Stimulated activated CD8-positive, alpha-beta memory T cell treated with anti-CD3 and anti-CD28 coated beads, Interleukin-12 subunit alpha, Interleukin-12 subunit beta, amount 100 ng/mL, for 4 hours (primary cell): ENCODE results near the gene KRT14.
A peak's percentile ranks its signal among the peaks of the same experiment; 100 is the strongest.
"Not testable (repeated sequence)": the region's sequence is repeated elsewhere in the genome, so short reads cannot be mapped to it uniquely, and the experiment has no call there.

Experiments used
- DNase-seq: peaks from one replicate; pipeline ENCODE4 v3.0.0-alpha.2; 2020; ENCODE audit warnings: low read depth

Gene KRT14

DNA sequence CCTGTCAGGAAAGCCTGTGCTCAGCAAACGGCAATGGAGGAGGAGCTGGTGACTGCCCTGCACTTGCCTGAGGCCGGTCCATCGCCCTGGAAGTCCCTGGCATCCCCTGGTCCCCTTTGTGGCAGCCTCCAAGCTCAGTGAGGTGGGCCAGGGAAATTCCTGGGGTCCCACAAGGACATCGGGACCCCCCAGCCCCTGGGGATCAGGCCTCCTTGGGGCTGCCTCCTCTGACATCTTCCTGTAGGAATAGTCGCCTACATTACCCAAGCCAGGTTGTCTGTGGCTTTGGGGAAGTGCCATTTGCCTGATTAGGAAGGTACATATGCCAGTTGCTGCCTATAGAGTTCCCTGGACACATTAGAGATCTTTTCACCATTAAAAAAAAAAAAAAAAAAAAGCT lies 7.7 kb downstream of the KRT14 start:
- DNase-seq, result no peak

DNA sequence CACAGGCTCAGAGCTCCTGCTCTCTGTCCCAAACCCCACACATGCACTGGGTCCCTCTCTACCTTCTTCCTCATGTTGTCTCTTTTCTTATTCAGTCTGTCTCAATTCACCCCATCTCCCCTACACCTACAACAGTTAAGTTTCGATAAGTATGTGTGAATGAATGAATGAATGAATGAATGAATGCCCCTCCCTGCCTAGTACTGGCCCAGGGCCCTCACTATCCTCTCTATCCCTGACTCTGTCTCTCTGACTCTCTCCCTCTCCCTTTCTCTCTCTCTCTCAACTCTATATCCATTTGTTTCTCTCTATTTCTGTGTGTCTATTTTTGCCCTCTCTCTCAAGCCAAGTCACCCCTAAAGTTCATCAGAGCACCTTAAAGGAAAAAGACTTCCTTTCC lies 8.2 kb downstream of the KRT14 start:
- DNase-seq, result no peak

DNA sequence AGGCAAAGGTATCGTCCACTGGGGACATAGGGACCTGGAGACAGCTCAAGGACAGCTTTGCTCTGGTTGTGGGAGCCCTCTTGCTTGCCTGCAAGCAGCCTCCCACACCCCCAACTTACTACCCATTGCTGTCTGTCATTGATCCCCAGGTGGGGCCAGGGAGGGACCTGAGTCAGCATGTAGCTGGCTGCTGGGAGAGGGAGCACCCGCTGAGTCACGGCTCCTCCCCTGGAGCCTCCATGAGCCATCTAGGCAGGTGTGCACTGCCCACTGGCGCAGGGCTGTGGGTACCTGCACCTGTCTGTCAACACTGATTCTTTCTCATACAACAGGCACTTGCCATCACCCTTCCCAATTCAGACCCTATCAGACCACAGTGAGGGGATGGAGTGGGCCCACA lies 10.0 kb downstream of the KRT14 start:
- DNase-seq, result not testable (repeated sequence)

DNA sequence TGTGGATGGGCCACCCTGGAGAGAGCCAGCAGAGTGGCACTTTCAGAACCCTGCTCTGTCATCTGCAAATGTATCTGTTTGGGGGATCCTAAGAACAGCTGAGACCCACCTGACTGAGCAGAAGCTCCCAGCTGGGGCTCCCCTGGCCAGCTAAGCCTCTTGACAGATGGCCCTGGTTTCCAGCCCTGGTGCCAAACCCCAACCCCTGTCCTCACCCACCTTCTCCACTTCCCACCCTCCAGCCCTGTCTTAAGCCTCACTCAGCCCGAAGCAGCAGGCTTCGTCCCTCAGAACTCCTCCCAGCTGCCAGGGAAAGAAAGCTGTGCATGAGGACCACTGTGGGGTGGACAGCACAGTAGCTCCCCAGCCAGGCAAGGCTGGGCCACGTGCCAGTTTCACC lies 11.4 kb downstream of the KRT14 start:
- DNase-seq, result no peak

DNA sequence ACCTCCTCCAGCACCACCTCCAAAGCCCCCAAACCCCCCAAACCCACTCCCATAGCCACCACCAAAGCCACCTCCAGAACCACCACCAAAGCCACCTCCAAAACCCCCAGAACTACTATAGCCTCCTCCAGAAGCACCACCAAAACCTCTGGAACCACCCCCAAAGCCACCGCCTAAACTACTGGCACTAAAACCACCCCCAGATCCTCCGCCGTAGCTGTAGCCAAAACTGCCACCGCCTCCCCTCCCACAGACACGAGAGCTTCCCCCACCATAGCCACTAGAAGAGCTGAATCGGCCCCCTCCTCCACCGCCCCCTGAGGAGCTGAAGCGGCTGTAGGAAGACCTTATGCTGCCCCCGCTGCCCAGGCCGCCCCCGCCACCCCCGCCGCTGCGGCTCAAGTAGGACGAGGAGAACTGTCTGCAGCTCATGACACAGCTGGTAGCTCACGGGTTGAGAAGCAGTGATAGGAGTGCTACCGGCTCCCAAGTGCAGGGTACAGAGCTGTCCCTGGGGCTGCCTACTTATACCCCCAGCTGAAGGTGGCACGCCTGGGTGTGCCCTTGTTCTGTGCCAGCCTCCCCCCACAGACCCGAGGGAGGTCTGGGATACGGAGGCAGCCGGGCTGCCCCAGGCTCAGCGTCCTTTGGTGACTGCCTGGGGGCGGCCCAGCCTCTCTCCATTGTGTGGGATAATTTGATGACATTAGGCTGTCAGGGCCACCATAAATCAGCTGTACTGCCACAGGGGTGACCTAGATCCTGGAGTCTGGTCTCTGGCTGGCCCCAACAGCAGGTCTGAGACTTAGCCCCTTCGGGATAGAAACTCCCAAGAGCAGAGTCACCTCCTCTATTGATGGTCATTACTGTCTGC lies 14.9 kb downstream of the KRT14 start, which contains the start of gene KRT9:
Gene KRT9, minus strand, starts transcription at position 499 of the 874 bp plus-strand sequence. Its CDS starts 67 bp downstream, at position 432.
- DNase-seq, result no peak

DNA sequence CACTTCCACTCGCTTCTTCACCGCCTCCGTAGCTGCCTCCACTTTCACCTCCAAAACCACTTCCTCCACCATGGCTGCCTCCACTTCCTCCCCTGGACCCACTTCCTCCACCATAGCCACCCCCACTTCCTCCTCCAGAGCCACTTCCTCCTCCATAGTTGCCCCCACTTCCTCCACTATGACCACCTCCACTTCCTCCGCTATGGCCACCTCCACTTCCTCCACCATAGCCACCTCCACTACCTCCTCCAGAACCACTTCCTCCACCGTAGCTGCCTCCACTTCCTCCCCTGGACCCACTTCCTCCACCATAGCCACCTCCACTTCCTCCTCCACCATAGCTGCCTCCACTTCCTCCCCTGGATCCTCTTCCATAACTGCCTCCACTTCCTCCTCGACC lies 19.4 kb downstream of the KRT14 start:
- DNase-seq, result no peak

DNA sequence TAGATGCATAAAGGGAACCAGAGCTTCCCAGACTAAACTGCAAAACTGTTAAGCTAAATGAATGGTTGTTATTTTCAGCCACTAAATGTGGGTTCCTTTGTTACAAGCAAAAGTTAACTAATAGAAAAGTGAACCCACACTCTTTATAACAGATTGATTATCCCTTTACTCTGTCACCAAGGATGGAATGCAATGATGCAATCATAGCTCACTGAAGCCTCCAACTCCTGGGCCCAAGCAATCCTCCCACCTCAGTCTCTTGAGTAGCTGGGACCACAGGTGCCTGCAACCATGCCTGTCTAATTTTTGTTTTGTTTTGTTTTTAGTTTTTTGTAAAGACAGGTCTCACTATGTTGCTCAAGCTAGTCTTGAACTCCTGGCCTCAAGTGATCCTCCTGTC lies 21.4 kb downstream of the KRT14 start:
- DNase-seq, result no peak

DNA sequence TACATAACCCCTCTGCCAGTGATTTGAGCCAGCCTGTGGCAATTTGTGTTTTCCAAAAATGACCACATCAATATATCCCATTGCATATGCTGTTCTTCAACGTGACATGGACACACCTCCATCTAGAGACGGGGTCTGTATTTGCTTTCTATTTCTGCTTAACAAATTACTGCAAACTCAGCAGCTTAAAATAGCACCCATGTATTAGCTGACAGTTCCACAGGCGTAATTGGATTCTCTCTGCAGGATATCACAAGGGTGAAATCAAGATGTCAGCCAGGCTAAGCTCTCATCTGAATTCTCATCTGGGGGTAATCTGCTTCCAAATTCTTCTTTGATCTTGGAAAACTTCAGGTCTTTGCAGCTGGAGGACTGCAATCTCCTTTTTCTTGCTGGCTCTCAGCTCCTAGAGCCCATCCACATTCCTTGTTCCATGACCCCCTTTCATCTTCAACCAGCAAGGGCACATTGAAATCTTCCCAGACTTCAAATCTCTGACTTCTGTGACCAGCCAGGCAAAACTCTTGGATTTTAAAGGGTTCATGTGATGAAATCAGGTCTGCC lies 23.0 kb downstream of the KRT14 start:
- no peak for DNase-seq

DNA sequence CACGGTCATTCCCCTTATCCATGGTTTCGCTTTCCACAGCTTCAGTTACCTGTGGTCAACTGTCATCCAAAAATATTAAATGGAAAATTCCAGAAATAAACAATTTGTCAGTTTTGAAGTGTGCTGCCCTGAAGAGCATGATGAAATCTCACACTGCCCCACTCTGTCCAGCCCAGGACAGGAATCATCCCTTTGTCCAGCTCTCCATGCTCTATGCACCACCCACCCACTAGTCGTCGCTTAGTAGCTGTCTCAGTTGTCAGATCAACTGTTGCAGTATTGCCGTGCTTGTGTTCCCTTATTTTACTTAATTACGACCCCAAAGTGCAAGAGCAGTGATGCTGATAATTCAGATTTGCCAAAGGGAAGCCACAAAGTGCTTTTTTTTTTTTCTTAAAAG lies 25.1 kb downstream of the KRT14 start:
- DNase-seq, result no peak

DNA sequence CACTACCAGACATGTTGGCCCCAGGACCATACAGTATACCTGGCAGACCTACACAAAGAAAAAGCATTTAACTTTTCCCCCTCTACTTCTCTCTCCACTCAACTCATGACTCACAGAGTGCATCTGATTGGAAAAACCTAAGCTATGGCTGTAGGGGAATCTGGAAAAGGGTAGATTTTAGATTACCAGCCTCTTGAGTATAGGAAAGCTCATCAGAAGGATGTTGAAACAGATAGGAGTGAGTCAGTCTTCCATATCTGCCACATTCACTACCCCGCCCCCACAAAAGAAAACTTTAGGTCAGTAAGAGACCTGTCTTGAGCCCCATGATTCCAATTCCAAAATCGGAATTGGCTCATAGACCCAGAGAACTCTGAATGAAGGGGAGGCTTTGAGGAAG lies 27.1 kb downstream of the KRT14 start:
- no peak for DNase-seq

DNA sequence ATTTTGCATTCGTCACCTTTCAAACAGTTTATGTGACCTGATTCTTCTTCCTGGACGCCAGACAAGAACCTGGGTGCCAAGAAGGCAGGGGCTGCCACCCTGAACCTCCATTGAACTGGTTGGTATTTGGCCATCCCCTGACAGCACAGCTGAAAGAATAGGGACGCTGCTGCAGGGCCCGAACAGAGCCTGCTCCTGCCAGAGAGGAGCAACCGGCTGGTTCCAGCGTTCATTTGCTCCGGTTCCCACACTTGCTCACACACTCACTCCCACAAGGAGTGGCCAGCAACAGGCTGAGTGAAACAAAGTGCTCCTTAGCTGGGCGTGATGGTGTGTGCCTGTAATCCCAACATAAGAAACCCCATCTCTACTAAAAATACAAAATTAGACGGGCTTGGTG lies 29.8 kb downstream of the KRT14 start:
- no peak for DNase-seq

DNA sequence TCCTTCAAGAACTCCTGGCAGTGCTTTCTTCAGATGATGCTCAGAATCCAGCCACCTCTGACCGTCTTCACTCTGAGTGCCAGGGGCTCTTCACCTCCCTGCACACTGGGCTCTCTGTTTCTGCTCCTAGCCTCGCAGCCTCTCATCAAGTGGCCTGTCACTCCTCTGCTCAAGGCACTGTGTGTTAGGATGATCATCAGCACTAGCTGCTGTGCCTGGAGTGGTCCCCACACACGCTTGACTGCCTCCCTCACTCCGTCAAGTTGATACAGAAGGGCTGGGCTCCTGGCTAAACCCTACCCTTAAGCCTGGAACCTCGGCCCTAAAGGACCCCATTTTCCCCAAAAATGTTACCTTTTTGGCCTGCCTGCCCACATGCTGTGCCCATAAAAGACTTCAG lies 30.4 kb downstream of the KRT14 start:
- DNase-seq, result no peak

DNA sequence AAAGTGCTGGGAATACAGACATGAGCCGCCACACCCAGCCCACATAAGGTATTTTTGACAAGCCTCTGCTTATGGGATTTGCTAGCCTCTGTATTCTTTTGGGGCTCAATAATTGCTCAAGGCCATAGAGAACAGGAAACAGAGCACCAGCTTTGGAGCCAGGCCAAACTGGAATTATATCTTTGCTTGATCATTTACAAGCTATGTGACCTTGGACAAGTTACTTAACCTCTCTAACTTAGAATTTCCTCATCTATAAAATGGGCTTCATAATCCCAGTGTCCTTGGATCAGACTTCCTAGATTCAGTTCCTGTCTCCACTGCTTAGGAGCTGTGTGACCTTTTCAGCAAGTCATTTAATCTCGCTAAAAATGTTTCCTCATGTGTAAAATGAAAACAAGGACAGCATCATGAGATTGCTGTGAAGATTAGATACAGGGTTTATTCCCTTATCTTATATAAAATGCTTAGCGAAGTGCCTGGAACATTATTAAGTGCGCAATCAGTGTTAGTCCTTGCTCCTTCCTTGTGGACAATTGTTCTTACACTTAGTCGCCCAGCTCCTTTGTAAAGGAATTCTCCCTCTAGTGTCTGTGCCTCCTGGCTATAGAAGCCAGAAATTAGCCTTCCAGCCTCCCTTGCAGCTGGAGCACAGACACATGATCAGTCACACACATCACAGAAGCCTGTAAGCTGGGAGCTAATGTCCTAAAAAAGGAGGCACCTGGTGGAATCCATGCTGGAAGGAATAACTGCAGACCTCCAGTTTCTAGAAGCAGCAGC lies 31.4 kb downstream of the KRT14 start:
- DNase-seq, result no peak

DNA sequence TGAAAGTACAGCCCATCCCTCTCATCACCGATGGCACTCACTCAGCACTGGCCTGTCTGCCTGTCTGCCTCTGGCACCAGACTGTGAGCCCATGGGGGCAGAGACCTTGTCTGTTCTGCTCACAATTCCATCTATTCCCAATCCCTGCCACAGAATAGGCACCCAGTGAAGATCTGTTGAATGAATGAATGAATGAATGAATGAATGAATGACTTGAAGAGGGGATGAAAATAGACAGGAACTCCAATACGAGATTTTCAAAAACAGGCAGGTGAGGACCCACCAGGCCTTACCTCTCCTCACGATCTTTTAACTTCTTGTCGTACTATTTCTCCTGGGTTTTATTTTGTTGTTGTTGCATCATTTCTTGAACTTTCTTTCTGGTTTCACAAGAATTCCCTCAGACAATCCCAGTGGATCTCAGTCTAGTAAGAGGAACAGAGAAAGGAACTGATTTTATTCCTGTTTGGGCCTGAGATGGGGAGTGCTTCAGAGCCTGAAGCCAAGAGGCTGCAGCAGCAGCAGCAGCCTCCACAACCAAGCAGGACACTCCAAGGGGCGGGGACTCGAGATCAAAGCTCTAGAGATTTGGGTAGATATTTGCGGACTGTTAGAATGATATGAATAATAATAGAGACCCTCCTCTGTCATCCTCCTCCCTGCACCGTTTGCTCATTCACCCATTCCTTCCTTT lies 32.6 kb downstream of the KRT14 start:
- no peak for DNase-seq

DNA sequence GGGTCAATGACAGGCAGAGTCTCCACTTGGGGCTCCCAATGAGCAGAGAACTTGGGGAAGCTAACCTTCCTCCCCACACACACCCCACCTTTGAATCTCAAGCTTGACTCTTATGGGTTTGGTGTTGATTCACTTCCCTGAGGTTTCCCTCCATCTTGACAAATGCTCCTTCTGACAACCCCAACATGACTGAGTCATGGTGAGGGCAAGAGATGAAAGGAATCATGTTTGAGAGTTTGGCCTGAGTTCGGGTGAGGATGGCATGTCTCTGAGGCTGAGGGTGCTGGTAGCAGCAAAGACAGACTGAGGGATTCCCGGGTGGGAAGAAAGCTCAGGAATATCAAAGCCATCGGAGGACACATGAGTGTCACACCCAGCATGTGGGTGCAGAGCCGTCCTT lies 33.5 kb downstream of the KRT14 start:
- DNase-seq, result no peak

DNA sequence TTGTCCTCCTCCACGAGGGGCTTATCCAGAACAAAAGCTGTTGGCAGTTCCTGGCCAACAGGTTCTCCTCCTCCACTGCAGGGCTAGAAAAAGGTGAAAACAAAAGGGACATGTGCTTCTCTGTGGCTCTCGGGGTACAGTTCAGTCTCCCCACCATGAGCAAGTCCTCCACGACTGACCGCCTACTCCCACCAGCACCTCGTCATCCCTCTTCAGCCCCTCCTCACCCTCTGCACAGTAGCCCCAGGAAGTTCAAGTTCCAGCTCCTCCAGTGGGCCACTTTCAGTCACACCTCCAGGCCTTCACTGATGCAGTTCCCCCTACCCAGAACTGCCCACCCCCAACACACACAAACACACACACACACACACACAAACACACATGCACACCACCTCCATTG lies 34.2 kb downstream of the KRT14 start:
- DNase-seq, result no peak

DNA sequence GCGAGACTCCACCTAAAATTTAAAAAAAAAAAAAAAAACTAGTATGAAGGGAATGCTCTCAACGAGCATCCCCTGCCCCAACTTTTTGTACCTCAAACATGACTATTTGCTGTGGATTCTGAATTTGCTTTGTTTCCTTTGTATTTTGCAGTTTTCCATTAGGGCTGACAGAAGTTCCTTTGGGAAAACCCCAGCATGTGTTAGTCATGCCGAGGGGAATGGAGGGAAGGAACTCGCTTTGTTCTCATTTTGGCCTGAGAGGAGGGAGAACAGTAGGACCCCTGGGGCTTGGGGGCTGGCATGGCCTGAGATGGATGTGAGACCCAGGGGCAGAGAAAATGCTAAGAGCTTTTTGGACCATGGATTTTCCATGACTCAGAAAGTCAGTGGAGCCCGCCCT lies 35.3 kb downstream of the KRT14 start:
- no peak for DNase-seq

DNA sequence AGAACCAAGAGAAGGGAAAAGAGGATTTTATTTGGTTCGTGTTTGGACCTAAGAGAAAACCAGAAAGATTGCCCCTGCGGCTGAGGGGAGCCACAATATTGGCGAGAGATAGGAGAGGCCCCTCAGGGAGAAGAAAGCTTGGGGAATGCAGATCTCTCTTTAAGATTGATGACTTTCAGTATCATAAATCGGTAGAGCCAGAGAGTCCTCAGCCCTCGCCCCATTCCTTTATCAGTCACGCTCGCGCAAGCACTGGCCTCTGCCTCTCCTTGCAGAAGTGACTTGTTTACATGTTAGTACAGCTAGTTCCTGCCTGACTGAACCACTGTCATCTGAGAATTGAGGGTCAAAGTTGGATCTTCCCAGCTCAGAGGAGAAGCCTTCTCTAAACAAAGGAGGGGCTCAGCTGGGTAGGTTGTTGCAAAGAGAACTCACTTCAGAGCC lies 37.1 kb downstream of the KRT14 start:
- DNase-seq, result no peak

DNA sequence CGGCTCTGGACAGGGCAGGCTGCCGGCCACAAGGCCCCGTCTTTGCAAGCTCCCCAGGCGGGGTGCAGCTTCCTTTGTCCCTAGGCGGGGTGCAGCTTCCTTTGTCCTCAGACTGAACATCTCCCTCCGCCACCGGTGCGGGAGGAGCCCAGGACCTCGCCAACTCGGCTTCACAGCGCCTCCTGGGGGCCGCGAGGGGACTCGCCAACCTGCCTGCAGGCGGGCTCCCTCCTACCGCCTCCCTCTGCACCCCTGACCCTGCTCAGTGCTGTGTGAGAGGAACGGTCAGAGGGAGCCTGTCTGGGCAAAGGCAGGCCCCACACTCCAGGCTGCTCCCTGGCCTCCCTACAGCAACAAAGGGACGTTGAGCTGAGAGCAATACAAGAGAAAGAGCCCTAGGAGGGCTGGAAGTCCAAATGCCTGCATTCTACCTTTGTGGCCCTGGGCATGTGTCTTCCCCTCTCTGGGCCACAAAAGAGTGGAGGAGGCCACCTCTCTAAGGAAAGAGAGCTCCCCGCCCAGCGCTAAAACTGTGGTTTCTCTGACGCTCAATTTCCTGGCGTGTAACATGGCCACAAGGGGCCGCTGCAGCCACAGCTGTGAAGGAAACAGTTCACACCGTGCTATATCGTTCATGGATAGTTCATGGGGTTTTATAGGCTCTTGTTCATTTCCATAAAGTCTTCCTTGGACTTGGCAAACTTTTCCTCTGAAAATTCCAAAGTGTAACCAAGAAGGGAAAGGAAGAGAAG lies 37.7 kb downstream of the KRT14 start:
- peak; percentile 59 for DNase-seq

DNA sequence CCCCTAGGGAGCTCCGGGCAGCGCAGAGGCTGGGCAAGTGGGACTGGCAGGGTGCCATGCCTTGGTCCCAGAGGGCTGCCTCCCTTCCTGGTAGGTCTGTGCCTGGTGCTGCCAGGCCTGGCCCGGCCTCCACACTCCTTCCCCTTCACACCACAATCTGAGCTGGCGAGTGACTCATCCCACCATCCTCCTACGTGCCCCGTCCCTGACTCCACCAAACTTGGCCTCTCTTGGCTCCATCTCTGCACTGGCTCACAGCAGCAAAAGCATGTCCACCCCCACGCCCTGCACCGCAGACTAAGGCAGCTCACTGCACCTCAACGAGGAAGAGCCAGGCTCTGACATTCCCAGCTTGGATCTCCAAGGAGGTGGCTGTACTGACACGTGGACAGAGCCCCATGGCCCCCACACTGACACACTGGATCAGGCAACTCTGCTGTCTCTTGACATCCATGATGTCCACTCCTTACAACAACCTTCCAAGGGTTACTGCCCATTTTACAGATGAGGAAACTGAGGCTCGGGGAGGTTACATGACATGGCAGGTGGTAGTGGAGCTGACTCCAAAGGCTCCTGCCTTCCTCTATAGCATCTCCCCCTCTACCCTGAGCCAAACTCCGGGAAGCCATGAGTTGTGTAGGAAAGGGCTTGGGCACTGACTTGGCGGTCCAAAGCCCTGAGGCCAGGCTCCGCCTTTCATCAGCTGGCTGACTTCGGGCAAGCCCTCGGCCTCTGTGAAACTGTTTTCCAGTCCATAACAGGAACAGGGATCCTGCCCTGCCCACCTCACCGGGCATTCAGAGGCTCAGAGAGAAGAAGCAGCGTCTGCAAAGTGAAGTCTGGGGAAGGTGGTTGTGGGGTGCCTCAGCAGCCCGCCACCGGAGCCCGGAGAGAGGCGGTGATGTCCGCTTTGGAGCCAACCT lies 38.5 kb downstream of the KRT14 start:
- peak; percentile 41 for DNase-seq
